ENCODE measurements around the gene QRSL1. TPM values are rescaled to one million over a fixed set of nuclear protein-coding genes. Genes with fewer than 3 reads are reported as not detected.
"Not testable (repeated sequence)": the region's sequence is repeated elsewhere in the genome, so short reads cannot be mapped to it uniquely, and the experiment has no call there.

QRSL1 gene
- total RNA-seq, 4 donors from 2014 or later: 6.4 to 10.4 (median 7.0) TPM

DNA sequence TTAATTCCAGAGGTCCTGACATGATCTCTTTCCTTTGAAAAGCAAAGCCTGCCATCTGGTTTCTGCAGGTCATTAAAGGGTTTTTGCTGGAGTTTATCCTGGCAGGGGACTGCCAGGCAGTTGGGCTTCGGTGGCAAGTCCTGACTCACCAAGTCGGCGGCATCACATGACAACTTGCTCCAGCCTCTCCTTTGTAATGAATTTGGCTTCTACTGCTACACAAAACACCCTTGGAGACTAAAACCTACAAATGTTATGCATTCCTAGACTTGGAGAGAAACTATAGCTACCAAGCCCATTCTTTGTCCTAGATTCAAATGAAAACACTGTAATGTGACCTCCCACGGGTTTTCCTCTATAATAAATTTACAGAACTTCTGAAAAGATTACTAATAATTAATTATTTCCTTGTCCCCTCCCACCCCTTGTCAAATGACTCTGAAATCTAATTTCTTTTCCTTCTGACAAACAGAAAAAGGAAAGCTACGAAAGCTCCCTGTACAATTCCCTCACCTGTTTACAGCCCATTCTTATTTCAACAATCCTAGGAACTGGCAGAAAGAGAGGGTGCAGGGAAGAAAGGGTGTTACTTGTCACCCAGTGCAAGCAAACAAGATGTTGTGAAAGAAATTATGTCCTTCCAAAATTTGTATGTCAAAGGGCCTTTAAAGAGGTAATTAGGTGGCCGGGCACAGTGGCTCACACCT is 62.9 kb downstream of the QRSL1 start:
- DNase-seq (ENCODE audit: low spot score in 2 of 2): no peak
- H3K4me1 ChIP-seq: peaks cover 33% of the 10 kb centered on the region
- no peak overlapping the region for H3K4me3 ChIP-seq
- WGBS: 28% methylated on average over 6 of the region's 6 CpGs
- TF ChIP-seq POLR2AphosphoS5 (IDR thresholded peaks at IDR 0.05) (no peak), POLR2A (IDR thresholded peaks at IDR 0.05) (no peak), EP300 (IDR thresholded peaks at IDR 0.05) (no peak)
- TF ChIP-seq, protein P1, sequence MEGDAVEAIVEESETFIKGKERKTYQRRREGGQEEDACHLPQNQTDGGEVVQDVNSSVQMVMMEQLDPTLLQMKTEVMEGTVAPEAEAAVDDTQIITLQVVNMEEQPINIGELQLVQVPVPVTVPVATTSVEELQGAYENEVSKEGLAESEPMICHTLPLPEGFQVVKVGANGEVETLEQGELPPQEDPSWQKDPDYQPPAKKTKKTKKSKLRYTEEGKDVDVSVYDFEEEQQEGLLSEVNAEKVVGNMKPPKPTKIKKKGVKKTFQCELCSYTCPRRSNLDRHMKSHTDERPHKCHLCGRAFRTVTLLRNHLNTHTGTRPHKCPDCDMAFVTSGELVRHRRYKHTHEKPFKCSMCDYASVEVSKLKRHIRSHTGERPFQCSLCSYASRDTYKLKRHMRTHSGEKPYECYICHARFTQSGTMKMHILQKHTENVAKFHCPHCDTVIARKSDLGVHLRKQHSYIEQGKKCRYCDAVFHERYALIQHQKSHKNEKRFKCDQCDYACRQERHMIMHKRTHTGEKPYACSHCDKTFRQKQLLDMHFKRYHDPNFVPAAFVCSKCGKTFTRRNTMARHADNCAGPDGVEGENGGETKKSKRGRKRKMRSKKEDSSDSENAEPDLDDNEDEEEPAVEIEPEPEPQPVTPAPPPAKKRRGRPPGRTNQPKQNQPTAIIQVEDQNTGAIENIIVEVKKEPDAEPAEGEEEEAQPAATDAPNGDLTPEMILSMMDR (IDR thresholded peaks at IDR 0.05): no peak
- no peaks in the 10 kb centered on the region for H3K9me3 ChIP-seq
- H3K36me3 ChIP-seq: no peaks in the 10 kb centered on the region
- H3K27me3 ChIP-seq: no peaks in the 10 kb centered on the region
- H3K27ac ChIP-seq: peak overlapping the region; percentile 21

GRCh38 chr6:106692819-106693208 is 63.4 kb downstream of the QRSL1 start:
- peak overlapping the region; percentile 21 for H3K27ac ChIP-seq
- H3K36me3 ChIP-seq: no peaks in the 10 kb centered on the region
- 43% methylated on average over 3 of the region's 3 CpGs for WGBS
- H3K9me3 ChIP-seq: no peaks in the 10 kb centered on the region
- H3K4me1 ChIP-seq: peaks cover 33% of the 10 kb centered on the region
- TF ChIP-seq, protein P1 (IDR thresholded peaks at IDR 0.05): no peak
- TF ChIP-seq EP300 (IDR thresholded peaks at IDR 0.05) (no peak), POLR2AphosphoS5 (IDR thresholded peaks at IDR 0.05) (no peak), POLR2A (IDR thresholded peaks at IDR 0.05) (no peak)
- no peak for DNase-seq (ENCODE audit: low spot score in 2 of 2)
- H3K4me3 ChIP-seq: no peak overlapping the region
- no peaks in the 10 kb centered on the region for H3K27me3 ChIP-seq

GRCh38 chr6:106693418-106693817 is 64.0 kb downstream of the QRSL1 start:
- Histone ChIP-seq H3K9me3 (no peaks in the 10 kb centered on the region), H3K27ac (no peak overlapping the region), H3K4me1 (peaks cover 28% of the 10 kb centered on the region), H3K4me3 (no peak overlapping the region), H3K27me3 (no peaks in the 10 kb centered on the region), H3K36me3 (no peaks in the 10 kb centered on the region)
- no peak for DNase-seq (ENCODE audit: low spot score in 2 of 2)
- WGBS: 80% methylated on average over 2 of the region's 2 CpGs
- TF ChIP-seq, protein P1 (IDR thresholded peaks at IDR 0.05): no peak
- no peak for TF ChIP-seq POLR2A (IDR thresholded peaks at IDR 0.05)
- no peak for TF ChIP-seq EP300 (IDR thresholded peaks at IDR 0.05)
- TF ChIP-seq POLR2AphosphoS5 (IDR thresholded peaks at IDR 0.05): no peak

- no peak overlapping the region for H3K27ac ChIP-seq
- H3K27me3 ChIP-seq: no peaks in the 10 kb centered on the region
- WGBS: 37% methylated on average over 8 of the region's 8 CpGs
- DNase-seq (ENCODE audit: low spot score in 2 of 2): no peak
- peaks cover 28% of the 10 kb centered on the region for H3K4me1 ChIP-seq
- no peaks in the 10 kb centered on the region for H3K9me3 ChIP-seq
- TF ChIP-seq EP300 (IDR thresholded peaks at IDR 0.05): no peak
- TF ChIP-seq, protein P1 (IDR thresholded peaks at IDR 0.05): no peak
- TF ChIP-seq POLR2AphosphoS5 (IDR thresholded peaks at IDR 0.05): no peak
- no peak for TF ChIP-seq POLR2A (IDR thresholded peaks at IDR 0.05)
- no peak overlapping the region for H3K4me3 ChIP-seq
- no peaks in the 10 kb centered on the region for H3K36me3 ChIP-seq
Measured at GRCh38 chr6:106694343-106694742, 65.0 kb downstream of the QRSL1 start.

- H3K9me3 ChIP-seq: no peaks in the 10 kb centered on the region
- H3K27ac ChIP-seq: no peak overlapping the region
- H3K4me1 ChIP-seq: no peaks in the 10 kb centered on the region
- no peak for TF ChIP-seq POLR2AphosphoS5 (IDR thresholded peaks at IDR 0.05)
- TF ChIP-seq, protein P1 (IDR thresholded peaks at IDR 0.05): no peak
- no peak for TF ChIP-seq POLR2A (IDR thresholded peaks at IDR 0.05)
- no peak for TF ChIP-seq EP300 (IDR thresholded peaks at IDR 0.05)
- no peak overlapping the region for H3K4me3 ChIP-seq
- DNase-seq (ENCODE audit: low spot score in 2 of 2): no peak
- no peaks in the 10 kb centered on the region for H3K27me3 ChIP-seq
- no peaks in the 10 kb centered on the region for H3K36me3 ChIP-seq
Measured at GRCh38 chr6:106700581-106700980, 71.2 kb downstream of the QRSL1 start.

DNA sequence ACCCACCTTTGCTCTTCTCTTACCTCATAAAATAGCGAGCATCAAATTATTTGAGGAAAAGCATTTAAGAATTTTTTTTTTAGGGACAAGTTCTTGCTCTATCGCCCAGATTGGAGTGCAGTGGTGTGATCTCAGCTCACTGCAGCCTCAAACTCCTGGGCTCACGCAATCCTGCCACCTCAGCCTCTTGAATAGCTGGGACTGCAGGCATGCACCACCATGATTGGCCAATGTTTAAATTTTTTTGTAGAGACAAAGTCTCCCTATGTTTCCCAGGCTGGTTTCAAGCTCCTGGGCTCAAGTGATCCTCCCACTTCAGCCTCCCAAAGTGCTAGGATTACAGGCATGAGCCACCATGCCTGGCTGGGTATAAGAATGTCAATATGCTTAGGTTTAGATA is 71.8 kb downstream of the QRSL1 start:
- H3K4me1 ChIP-seq; H3K27ac ChIP-seq; H3K9me3 ChIP-seq; H3K36me3 ChIP-seq; H3K4me3 ChIP-seq; DNase-seq (ENCODE audit: low spot score in 2 of 2); H3K27me3 ChIP-seq: not testable (repeated sequence)
- WGBS: 96% methylated on average over 3 of the region's 3 CpGs

Data from suprapubic skin (tissue), 4 donors.